ENCODE data around the gene TMEM37. TPM values are rescaled to one million over a fixed set of nuclear protein-coding genes. Genes with fewer than 3 reads are reported as not detected.

TMEM37 gene
- total RNA-seq, 1 experiment from 2014 or later, result 4.2 TPM

- Histone ChIP-seq H3K79me1 (ENCODE audit: insufficient read depth, low read depth, low read length, poor library complexity, severe bottlenecking) (no peaks in the 10 kb centered on the region), H3K14ac (ENCODE audit: insufficient read depth, low read length) (no peak overlapping the region), H4K8ac (replicated peaks; ENCODE audit: insufficient read length, low read depth, low read length) (no peak overlapping the region), H2AFZ (ENCODE audit: low read length) (no peak overlapping the region), H3K56ac (ENCODE audit: insufficient read length, low read depth, low read length) (no peak overlapping the region), H3T11ph (ENCODE audit: low read length) (no peak overlapping the region), H2BK5ac (ENCODE audit: insufficient read length, low read length) (no peak overlapping the region), H3K27me3 (ENCODE audit: insufficient read depth, low read length) (no peaks in the 10 kb centered on the region), H2BK120ac (ENCODE audit: low read depth, low read length, poor library complexity, severe bottlenecking) (no peak overlapping the region), H3K23me2 (ENCODE audit: insufficient read length, low read depth, low read length, poor library complexity, severe bottlenecking) (peaks cover 6% of the 10 kb centered on the region), H3K4me2 (ENCODE audit: insufficient read depth, insufficient read length, low read length) (no peak overlapping the region), H3K4ac (ENCODE audit: low read depth, low read length) (no peak overlapping the region), H3K23ac (ENCODE audit: insufficient read length, low read depth, low read length) (no peak overlapping the region), H4K5ac (ENCODE audit: insufficient read length, low read depth, low read length) (no peak overlapping the region), H3K9ac (ENCODE audit: extremely low read depth, insufficient read length, low read length) (no peak overlapping the region), H4K20me1 (ENCODE audit: control insufficient read depth, insufficient read depth, insufficient read length) (no peaks in the 10 kb centered on the region), H3K18ac (ENCODE audit: insufficient read length, low read depth, low read length) (no peak overlapping the region), H3K4me1 (ENCODE audit: insufficient read depth, low read length) (peaks cover 3% of the 10 kb centered on the region; the same call in 1 of the 2 replicates), H3K27ac (ENCODE audit: insufficient read length, low read depth, low read length) (no peak overlapping the region), H2BK15ac (ENCODE audit: low read depth, low read length) (no peak overlapping the region), H3K79me2 (ENCODE audit: insufficient read depth, low read length) (no peaks in the 10 kb centered on the region), H2BK12ac (ENCODE audit: insufficient read length, low read depth, low read length) (no peak overlapping the region), H3K9me3 (ENCODE audit: control insufficient read depth, low read depth, low read length) (no peaks in the 10 kb centered on the region), H2BK20ac (ENCODE audit: low read depth, low read length, poor library complexity, severe bottlenecking) (no peak overlapping the region), H4K91ac (ENCODE audit: insufficient read length, low read depth, low read length) (no peak overlapping the region), H2AK5ac (ENCODE audit: insufficient read length, low read length) (no peak overlapping the region)
- Mint-ChIP-seq H3K4me3 (no peak overlapping the region; a peak in 1 of 5 replicates), H3K36me3 (ENCODE audit: insufficient read depth in 1 of 3, low read depth in 3 of 3) (peaks cover 2 to 8% (median 7%) of the 10 kb centered on the region in 3 experiments; a peak in 4 of 7 replicates), H3K27me3 (ENCODE audit: low read depth) (peaks cover 25% of the 10 kb centered on the region), H3K9me3 (no peaks in the 10 kb centered on the region), H3K27ac (no peak overlapping the region), H3K4me1 (peaks cover 46 to 47% of the 10 kb centered on the region in 2 experiments)
- TF ChIP-seq CTCF (conservative IDR thresholded peaks at IDR 0.05), result no peak
- DNase-seq, result peak; percentile 53
- WGBS (ENCODE audit: extremely low coverage, insufficient read length, low lambda C conversion rate), result no CpG with 5 or more reads among the region's 6 CpGs
Observed at GRCh38 chr2:119434664-119435063, 3.0 kb downstream of the TMEM37 start.
